ENCODE measurements around the gene LRRC40. TPM values are rescaled to one million over a fixed set of nuclear protein-coding genes. Genes with fewer than 3 reads are reported as not detected.
A peak's percentile ranks its signal among the peaks of the same experiment; 100 is the strongest.
"Not testable (repeated sequence)": the region's sequence is repeated elsewhere in the genome, so short reads cannot be mapped to it uniquely, and the experiment has no call there.

LRRC40 gene
- total RNA-seq: 21.9 TPM

DNA sequence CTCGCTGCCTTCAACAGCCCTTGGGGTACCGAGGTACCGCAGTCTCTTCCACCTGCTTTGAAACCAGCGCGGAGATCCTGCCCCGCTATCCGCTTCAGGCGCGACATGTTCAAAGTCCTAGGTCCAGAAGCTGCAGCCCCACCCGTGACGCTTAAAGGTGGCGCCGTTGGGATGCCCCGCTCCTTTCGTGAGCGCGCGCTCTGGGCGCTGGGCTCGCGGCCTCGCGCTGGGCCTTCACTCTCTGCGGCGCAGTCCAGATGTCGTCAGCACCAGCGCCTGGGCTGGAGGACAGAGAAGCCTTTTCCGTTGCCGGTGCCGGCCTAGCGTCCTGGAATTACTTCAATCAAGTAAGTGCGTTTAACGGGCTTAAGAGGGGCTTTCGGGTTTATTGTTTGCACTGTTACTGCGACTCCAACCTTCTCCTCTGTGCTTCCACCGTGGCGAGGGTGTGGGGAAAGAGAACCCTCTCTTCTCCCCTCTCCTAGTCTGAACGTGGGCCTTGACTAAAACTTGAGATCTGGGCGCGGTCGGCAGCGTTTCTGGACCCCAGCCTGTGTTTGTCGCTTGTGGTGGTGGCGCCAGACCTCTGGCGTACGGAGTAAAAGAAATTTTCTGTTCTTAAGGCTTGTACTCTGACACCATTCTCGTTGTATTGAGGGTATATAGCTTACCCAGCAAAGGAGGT is at the start of gene LRRC40:
LRRC40 (minus strand) TSS at position 146 of the 685 bp plus-strand sequence; CDS start at position 107, 39 bp downstream.
- peak; percentile 95 for DNase-seq

DNA sequence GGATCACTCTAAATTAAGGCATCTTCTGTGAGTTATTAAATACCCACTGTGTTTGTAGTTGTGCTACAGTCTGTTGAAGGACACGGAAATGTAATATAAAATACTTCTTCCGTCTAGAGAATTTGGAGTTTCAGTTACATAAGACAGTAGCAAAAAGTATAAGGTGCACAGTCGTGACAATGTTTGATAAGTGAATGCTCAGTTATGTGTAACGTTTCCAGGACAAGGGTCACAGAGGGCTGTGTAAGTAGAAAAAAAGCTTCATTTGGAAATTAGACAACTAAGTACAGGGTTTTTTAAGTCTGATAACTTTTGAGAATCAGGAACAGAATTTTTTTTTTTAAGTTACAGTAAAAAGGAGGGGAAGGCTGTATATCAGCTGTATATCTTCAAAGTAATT is 43.4 kb upstream of the LRRC40 start:
- DNase-seq: no peak

DNA sequence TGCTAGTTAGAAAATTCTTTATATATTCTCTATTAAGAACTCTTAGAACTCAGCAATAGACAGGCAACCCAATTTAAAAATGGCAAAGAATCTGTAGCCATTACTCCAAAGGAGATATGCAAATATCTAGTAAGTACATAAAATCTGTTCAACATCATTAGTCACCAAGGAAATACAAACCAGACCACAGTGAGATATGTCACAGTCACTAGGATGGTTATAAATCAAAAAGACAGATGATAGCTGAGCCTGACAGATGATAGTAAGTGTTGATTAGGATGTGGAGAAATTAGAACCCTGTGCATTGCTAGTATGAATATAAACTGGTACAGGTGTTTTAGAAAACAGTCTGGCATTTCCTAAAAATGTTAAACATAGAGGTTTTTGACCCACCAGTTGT is 42.4 kb upstream of the LRRC40 start:
- DNase-seq: no peak

DNA sequence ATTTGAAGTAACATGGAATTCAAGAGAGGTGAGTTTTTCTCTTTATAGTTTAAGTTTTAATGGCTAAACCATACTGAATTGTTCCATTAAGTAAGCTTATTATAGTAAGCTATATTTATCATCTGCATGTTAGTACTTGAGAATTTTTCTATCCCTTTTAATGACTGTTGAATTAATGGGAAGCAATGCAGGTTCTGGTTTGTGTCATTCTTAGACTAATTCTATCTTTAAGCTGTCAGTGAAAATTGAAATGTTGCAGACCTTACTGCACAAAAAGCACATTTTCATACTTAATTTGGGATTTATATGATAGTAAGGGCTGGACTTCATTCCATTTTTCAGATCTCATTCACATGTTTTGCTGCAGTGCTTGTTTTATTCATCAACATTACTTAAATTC is 41.7 kb upstream of the LRRC40 start:
- no peak for DNase-seq

DNA sequence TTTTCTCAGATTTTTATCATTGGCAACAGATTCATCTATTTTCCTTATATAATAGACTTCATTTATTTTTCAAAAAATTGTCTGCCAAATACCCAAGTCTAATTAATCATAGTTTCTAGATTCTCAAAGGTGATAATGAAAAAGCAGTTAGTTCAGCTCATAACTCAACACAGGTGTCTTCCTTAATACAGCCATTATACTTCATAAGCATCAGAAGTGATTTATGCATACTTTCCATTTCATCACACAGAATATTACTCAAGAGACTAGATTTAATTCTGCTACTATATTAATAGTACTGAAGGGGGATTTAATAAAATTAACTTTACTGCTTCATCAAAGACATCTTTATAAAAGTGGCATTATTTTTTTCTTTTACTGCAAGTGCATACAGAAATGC is 34.6 kb upstream of the LRRC40 start:
- DNase-seq: no peak

DNA sequence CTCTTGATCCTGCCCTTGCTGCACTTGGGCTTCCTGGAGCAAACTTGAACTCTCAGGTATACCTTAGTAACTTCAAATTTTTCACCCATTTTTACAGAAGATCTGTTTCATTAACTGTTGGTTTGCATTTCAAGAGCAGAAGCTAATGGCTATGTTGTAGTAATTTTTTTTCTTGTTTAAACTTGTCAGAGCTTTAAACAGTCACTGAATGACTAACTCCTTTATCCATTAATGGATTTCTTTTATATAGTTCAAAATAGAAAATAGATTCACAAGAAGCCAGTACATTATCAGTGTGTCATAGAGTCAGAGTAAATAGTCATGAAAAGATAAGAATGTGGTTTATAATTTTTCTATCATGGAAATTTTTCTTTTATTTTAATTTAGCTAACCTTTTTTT is 29.4 kb upstream of the LRRC40 start:
- no peak for DNase-seq

DNA sequence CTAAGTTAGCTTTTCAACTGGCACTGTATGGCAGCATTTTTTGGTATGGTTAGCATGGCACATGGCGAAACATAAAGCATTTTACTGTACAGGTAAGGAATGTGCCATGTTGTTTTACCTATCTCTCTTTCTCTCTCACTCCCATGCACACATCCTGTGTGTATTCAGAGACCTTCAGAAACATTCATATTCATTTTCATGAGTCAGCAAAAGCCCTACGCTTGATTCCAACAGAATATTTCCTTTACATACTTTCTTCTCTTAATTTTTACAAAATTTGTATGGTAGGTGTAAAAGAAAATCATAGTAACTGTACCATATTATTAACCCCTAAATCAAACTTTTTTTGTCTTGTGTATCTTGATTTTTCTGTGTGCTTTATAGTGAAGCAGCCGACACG is 26.1 kb upstream of the LRRC40 start:
- DNase-seq: no peak

DNA sequence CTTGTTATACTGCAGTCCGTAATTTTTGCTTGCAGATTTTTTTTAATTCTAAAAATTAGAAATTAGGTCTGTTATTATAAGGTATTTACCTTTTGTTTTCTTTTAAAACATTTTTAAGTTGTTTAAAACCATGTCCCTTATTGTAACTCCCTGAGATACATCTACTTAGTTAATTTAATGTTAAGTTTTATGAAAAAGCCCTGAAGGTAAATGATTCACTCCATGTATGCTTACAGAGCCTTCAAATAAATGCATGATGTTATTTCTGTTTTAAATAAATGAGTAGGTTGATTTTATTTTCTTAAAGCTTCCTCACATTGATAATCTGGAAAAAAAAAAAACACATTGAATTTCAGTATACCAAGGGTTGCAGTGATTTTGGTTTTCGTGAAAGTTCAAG is 23.3 kb upstream of the LRRC40 start:
- no peak for DNase-seq

DNA sequence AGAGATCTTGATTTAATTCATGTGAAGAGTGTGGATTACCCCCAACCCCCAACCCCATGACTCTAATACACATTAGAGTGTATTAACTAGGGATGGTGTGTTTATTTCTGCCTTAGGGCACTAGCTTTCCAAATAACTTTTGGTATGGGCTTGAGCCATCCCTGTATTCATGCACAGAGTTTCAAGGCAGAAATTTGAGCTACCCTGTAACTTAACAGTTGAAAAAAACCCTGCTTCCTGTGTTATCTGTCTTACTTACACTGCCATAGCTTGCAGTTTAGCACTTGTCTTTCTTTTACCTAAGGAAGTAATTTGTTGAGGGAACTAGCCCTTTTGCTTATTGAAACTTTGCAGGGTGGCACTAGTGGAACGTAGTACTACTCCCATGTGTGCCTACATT is 22.1 kb upstream of the LRRC40 start:
- no peak for DNase-seq

DNA sequence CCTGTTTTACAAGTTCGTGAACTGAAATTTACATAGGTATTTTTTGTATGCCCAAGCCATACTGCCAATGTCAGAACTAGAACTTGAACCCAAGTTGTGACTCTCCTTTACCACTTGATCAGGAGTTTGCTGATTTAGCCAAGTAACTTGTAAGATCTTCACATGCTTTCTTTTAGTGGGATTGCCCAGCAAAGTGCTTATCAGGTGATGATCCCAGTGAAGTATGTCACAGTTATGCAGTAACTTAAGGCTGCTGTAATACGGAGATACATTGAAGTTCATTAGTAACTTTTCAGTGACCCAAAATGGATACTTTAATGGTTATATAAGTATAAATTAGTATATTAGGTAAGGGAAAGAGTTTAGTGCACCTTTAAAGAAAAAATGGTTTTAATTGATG is 19.6 kb upstream of the LRRC40 start:
- DNase-seq: no peak

DNA sequence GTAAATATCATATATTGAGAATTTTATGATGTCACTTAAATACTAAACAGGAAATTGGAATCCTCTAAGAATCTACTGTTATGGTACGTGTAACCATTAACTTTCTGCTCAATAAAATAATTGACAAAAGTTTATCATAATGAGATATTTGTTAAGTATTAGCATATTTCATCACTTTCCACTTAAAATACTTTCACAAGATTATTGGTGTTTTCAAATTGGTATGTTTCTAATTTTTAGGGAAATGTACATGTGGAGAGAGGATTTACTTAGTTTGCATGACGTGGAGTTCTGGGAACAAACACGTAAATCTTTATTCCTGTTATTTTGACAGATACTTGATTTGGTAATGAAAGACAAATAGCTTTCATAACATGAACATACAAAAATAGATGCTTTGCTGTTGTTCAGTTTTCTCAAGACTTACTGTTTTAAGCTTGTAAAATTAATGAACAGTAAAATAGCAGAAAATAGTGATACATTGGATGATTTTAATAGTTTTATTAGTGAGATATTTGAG is 17.4 kb upstream of the LRRC40 start:
- DNase-seq: no peak

DNA sequence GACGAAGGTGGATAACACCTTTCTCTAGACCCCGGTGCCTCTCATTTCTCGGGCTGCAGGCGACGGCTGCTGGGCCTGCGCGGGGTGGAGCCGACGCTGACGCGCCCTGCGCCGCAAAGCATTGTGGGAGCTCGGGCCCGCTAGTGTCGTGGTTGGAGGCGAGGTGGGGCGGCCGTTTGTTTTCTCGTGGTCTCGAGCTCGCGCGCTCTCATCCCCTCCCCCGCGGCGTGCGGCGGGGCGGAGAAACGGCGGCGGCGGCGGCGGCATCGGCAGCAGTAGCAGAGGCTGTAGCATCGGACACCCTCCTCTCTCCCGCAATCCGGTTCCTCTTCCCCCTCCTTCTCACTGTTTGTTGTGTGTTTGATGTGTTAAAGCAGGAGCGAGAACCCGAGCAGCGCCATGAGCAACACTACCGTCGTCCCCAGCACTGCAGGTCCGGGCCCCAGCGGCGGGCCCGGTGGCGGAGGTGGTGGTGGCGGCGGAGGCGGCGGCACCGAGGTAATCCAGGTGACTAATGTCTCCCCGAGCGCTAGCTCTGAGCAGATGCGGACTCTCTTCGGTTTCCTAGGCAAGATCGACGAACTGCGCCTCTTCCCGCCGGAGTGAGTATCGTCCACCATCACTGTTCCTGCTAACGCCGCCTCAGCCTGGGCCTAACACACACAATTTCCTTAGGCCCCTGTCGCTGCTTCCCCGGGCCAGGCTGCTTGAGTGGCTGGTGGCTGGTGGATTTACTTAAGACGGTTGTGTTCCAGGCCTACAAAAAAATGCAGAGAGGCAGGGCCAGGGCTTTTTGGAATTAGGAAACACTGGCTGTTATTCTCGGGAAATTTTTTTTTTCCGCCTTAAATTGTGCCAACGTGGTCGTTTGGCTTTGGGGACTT is 16.1 kb upstream of the LRRC40 start, which contains the start of gene SRSF11:
SRSF11 (plus strand) TSS at position 143 of the 884 bp plus-strand sequence; CDS start at position 400, 257 bp downstream.
- peak; percentile 89 for DNase-seq

DNA sequence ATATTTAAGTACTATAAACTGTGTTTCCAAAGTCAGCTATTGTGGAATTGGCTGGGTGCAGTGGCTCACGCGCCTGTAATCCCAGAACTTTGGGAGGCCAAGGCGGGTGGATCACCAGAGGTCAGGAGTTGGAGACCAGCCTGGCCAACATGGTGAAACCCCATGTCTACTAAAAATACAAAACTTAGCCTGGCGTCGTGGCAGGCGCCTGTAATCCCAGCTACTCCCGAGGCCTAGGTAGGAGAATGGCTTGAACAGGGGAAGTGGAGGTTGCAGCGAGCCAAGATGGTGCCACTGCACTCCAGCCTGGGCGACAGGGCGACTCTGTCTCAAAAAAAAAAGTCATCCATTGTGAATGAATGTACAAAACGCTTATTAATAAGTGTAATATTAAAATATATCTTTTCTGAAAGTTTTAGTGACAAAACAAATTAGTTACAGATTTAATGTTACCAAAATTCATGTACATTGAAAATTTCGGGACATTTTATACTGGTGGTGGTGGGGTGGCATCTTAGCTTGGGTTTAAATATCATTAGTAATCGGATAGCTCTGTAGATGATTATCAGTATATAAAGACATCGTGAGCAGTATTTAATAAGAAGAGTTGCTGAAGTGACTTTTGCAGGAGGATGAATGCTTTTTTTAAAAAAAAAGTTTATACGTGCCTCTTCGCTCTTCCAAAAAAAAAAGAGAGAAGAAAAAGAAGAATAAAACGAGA is 15.3 kb upstream of the LRRC40 start:
- DNase-seq: no peak

DNA sequence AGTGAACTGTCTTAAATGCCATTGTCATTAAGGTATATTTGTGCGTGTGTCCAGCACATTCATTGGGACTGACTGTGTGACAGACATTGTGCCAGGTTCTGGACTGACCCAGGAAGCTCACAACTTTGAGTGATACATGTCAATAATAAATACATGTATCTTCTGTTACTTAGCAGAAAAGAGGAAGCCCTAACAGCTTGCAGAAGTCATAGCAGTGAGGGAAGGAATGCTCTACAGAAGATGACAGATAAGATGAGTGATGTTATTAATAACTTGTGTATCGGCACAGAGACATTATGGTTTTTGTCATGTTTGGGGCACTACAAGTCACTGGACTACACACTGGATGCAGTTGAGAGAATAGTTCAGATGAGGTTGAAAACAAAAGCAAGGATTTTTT is 14.6 kb upstream of the LRRC40 start:
- no peak for DNase-seq

DNA sequence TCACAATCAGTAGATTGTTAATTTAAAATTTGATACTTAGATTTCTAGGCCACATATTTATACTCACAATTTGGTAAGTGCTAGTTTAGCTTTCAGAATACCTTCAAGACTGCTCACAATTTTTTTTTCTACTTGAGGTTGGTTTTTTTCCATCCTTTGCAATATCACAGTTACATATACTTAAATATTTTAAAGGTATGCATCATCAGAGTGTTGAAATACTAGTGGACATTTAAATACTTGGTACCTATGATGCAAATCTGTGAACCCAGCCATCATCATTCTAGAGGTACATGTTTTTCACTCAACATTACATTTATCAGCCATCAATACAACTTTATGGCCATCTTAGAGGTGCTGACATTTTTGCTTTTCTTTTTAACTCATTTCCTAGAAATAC is 6.2 kb upstream of the LRRC40 start:
- no peak for DNase-seq

DNA sequence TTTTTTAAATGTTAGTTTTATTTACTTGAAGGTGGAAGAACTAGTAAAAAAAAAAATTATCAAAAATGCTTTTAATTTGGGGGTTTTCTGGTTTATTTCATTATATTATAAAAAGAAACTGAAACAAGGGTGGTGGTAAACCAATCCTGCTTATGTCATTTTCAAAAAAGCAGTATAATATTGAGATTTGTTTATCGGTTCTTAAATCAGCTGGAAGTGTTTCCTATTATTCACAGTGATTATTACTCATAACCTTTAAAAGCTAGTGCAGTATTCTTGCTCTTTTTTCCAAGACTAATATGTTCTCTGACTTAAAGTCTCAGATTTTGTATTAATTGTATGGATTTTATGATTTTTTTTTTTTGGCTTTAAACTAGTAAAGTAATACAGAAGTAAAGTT is 5.4 kb upstream of the LRRC40 start:
- no peak for DNase-seq

DNA sequence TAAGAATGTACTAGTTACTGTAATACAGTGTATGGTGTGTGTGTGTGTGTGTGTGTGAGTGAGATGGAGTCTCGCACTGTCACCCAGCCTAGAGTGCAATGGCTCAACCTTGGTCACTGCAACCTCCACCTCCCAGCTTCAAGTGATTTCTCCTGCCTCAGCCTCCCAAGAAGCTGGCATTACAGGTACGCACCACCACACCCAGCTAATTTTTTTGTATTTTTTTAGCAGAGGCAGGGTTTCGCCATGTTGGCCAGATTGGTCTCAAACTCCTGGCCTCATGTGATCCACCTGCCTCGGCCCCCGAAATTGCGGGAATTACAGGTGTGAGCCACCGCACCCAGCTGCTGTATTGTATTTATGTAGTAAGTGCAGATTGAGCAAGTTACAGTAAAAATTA is 2.9 kb upstream of the LRRC40 start:
- DNase-seq: no peak

DNA sequence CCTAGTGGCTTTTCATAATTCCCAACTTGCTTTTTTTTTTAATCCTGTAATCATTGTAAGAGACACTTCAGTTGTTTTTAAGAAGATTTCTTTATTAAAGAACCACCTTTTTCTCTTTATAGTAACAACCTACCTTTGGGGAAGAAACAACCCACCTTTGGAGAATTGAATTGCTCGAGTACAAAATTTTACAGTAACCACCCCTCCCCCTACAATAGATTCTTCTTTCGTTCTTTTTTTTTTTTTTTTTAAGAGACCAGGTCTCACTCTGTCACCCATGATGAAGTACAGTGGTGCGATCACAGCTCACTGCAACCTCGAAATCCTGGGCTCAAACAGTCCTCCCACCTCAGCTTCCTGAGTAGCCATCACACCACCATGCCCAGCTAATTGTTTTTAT is 2.1 kb upstream of the LRRC40 start:
- DNase-seq: no peak

DNA sequence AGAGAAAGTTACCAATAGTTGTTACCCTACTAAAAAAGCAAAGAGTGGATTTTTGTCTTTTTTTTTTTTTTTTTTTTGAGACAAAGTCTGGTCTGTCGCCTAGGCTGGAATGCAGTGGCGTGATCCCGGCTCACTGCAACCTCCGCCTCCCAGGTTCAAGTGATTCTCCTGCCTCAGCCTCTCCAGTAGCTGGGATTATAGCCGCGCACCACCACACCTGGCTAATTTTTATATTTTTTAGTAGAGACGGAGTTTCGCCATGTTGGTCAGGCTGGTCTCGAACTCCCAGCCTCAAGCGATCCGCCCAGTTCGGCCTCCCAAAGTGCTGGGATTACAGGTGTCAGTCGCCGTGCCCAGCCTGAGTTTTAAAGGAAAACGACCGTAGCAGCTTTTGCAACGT is 1.5 kb upstream of the LRRC40 start:
- not testable (repeated sequence) for DNase-seq

DNA sequence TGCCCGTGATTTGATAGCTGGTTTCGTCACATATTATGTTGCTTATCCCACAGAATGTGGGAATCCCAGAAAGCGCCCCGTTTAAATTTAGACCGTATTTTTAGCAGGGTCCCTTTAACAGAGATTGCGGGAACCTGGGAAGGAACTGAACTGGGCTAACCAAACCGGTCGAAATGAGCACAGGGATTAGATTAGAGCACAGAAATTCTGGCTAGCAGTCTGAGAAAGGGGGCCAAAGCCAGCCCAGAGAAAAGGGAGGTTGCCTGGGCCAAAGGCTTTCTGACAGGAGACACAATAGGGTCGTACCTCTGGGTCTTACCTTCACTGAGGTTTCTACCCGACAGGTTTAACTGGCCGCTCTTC is 327 bp downstream of the LRRC40 start:
- DNase-seq: no peak

DNA sequence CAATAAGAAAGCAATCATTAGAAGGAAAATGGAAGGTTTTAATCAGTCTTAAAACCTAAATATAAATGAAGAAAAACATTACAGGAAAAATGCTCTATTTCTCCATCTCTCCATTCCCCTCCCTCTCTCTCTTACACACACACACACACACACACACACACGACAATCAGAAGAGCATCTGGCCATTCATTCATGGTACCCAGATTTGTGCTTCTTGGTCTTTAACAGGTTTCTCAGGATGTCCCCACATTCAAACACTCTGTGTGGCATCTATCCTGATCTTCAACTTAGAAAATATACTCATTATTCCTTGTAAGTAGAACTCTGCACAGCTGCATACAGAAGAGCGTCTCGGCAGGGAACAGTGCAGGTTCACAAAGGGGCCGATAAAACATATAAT is 779 bp downstream of the LRRC40 start:
- no peak for DNase-seq

DNA sequence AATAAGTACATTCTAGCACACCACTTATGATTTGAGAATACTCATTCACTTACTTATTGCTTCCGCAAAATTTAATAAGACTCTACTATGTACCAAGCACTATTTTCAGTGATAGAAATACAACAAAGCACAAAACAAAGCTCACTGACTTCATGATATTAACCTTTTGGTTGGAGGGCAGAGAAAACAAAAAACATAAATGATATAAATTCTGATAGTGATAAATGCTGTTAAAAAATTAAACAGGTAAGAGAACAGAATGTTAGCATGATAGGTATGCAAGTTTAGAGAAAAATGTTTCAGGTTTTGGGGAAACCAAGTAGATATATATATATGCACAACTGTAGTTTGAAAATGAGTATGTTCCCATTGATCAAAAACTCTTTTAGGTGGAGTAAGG is 1.2 kb downstream of the LRRC40 start:
- no peak for DNase-seq

DNA sequence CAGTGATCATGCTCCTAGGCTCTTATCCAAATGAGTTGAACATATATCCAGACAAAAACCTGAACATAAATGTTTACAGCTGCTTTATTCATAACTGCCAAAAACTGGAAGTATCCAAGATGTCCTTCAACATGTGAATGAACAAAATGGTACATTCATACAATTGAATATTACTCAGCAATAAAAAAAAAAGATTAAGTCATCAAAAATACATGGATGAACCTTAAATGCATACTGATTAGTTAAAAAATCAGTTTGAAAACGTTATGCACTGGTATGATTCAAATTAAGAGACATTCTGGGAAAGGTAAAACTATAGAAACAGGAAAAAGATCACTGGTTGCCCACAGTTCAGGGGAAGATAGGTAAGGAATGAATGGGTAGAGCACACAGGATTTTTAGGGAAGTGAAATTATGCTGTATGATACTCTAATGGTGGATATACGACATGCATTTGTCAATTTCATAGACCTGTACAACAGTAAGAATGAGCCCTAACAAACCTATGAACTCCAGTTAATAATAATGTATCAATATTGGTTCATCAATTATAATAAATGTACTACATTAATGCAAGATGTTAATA is 3.1 kb downstream of the LRRC40 start:
- no peak for DNase-seq
